ENCODE data around the gene CCL3. TPM values are rescaled to one million over a fixed set of nuclear protein-coding genes. Genes with fewer than 3 reads are reported as not detected.

The CCL3 gene
- total RNA-seq, 2 experiments from 2014 or later, result 1,540 to 1,562 TPM

DNA sequence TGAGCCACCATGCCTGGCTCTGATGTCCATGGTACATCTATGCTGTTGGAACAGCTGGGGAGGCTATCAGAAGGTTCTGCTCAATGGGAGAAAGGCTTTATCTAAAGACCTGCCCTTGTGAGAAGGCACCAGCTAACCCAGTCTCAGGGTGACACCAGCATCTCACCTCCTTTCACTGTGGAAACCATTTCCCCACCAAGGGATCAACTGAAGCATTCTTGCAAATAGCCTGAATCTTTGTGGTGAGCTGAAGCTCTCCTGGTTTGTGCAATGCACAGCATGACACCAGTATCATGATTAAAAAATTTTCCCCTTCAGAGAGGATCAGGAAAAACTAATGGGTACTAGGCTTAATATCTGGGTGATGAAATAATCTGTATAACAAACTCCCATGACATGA lies 20.8 kb downstream of the CCL3 start:
- CTCF ChIA-PET, result interaction anchor here (0.5 to 3.6 kb wide), 3 partner anchors 93 to 100 kb away, joined by 3 to 13 read pairs (median 5); no protein-coding TSS in a partner anchor
- POLR2A ChIA-PET, result interaction anchor here (0.6 to 1.5 kb wide), 2 partner anchors 21 to 193 kb away, joined by 3 to 5 read pairs; partner anchors contain the start of gene CCL3

DNA sequence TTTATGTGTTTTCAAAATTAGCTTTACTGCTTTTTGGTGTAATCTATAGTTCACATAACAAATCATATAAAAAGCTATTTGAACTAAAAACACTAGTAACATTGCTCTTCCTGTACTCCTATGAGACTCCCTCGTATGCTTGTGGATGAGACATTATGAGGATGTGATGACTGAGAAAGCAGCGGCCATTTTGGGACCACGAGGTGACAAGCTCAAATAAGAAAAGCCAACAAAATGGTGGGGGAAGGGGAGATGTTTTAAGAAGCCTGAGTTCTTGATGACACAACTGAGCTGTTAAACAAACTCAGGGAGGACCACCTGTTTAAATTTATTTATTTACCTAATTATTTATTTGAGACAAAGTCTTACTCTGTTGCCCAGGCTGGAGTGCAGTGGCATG lies 21.4 kb downstream of the CCL3 start:
- POLR2A ChIA-PET, result interaction anchor here (0.6 to 1.5 kb wide), 2 partner anchors 22 to 192 kb away, joined by 3 to 5 read pairs; partner anchors contain the start of gene CCL3
- CTCF ChIA-PET, result interaction anchor here (0.6 to 3.6 kb wide), 3 partner anchors 17 to 99 kb away, joined by 3 to 13 read pairs (median 5); no protein-coding TSS in a partner anchor

DNA sequence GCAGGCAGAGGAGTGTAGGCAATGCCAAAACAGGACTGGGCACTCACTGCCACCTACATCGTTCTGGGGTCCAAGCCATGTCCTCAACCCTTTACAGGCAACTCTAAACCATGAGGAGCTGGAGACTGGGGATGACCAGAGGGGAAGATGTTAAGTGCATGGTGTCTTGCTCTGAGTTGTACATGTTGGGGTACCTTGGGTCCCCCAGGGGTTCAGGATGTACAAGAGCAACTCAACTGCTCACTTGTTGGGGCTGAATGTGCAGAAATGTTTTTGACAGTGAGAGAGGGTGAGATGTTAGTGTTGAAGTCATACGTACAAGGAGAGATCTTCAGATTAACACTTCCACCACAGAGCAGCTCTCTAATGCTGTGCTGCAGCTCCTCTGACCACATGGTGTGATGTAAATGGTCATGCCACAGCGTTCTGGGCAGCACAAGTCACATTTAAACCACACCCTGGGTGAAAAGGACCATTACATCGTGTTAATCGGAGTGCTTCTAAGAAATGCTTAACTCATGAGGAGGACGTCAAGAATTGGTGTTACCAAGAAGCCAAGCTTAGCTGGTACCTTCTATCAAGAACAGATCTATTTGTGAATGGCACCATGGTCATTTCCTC lies 23.5 kb downstream of the CCL3 start:
- POLR2A ChIA-PET, result interaction anchor here (0.8 to 1.6 kb wide), 4 partner anchors 10 to 176 kb away, joined by 3 to 10 read pairs (median 4); partner anchors contain the start of gene CCL3

DNA sequence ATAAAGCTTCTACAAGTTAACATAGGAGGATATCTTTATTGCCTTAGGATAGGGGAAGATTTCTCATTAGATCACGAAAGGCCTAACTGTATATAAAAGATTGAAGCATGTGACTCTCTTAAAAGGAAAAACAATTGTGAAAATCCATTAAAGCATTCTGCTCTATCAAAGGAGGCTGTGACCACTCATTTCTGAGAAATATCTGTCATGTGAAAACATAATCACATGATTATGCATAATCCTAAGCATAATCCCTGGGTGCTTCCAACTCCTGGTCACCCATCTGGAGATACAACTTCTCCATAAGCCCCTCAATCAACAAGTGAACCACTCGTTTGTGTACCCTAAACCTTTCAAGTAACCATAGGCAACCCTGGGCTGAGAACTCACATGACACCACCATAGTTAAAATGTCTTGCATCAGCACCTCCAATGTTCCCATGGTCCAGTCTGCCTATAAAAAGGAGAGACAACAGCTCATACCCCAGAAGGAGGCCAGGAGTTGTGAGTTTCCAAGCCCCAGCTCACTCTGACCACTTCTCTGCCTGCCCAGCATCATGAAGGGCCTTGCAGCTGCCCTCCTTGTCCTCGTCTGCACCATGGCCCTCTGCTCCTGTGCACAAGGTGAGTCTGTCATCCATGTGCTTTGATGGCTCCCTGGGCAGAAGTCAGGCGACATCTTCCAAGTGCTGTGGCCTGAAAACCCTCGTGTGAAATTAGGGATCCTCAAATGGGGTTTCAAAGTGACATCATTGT lies 26.0 kb downstream of the CCL3 start, which contains the start of gene CCL18:
Gene CCL18 (plus strand): TSS at position 487 of the 756 bp plus-strand sequence. CDS start 71 bp downstream, at position 558.
- ChIA-PET CTCF (interaction anchor here (1.3 kb wide), 1 partner anchor 88 kb away, joined by 3 read pairs; no protein-coding TSS in a partner anchor), POLR2A (no interaction called here)

More for the DNA sequence above, 23.5 kb downstream of the CCL3 start:
- CTCF ChIA-PET, result interaction anchor here (1.0 to 3.6 kb wide), 4 partner anchors 22 to 97 kb away, joined by 3 to 13 read pairs (median 6); no protein-coding TSS in a partner anchor

DNA sequence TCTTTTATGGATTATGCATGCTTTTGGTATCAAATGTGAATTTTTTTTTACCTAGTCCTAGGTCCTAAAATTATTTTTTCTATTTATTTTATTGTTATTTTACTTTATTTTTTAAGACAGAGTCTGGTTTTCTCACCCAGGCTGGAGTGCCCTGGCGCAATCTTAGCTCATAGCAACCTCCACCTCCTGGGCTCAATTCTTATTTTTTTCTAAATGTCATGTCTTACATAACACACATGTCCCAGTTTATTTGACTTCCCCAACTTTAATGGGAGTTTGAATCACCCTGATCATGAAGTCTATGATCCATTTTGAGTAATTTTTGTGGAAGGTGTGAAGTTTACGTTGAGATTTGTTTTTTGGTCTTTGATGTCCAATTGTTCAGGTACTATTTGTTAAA lies 29.1 kb downstream of the CCL3 start:
- POLR2A ChIA-PET, result no interaction called here
- CTCF ChIA-PET, result interaction anchor here (0.6 kb wide), 1 partner anchor 89 kb away, joined by 3 read pairs; no protein-coding TSS in a partner anchor

DNA sequence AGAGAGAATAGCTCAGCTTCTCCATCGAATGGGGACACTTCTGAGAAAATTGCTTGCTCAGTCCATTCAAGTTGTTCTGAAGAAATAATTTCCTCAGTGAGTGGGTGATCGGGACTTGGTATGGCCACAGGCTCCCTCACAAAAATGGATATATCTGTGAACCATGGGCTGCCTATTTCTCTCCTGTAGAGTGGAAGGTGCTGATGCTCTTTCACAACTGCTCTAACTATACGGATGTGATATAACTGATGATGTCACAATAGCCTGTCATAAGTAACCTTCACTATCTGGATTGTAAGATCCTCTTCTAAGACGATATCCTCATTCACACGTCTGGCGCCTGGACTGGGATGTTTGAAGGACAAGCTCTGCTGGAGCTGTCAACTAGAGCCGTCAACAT lies 30.5 kb downstream of the CCL3 start:
- ChIA-PET CTCF (no interaction called here), POLR2A (no interaction called here)

DNA sequence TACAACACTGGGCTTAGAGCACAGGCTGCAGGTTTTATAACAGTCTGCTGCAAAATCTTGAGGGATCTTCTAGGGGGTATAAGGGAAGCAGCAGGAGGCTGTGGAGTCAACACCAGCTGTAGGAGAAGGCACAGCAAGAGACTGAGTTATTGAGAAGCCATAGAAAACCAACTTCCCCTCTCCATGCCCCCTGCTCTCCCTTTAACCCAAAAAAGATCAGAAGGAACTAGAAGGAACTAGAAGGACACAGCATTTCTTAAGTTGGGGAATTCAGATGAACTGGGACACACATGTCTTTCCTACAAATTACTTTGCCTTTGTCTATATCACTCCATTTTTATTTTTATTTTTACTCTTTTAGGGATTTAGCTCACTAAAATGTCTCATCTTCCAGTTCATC lies 32.0 kb downstream of the CCL3 start:
- POLR2A ChIA-PET, result no interaction called here

DNA sequence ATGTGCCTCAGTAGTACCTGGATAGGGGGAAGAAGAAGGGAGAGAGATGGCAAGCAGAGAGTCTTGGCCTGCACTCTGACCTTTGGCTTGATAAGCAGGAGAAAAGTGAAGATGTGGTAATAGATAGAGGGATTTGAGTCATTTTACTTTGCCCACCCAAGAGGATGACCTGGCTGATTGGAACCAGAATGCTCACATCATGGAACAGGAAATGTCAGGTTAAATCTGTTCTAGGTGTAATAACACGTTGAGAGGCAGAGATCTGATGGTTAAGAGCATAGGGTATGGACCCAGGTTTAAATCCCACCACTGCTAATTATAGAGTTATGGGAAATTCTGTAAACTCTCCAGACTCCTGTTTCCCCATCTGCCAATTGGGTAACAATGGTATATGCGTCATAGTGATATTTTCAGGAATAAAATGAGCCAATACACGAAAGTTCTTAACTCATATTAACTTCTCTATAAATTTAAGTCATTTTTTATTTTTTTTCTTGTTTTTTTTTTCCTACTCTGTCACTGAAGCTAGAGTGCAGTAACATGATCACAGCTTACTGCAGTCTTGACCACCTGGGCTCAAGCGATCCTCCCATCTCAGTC lies 33.9 kb downstream of the CCL3 start:
- CTCF ChIA-PET, result no interaction called here
- POLR2A ChIA-PET, result interaction anchor here (1.0 kb wide), 1 partner anchor 10 kb away, joined by 3 read pairs; no protein-coding TSS in a partner anchor

More for the DNA sequence above, 32.0 kb downstream of the CCL3 start:
- CTCF ChIA-PET, result interaction anchor here (1.0 kb wide), 1 partner anchor 82 kb away, joined by 3 read pairs; no protein-coding TSS in a partner anchor

DNA sequence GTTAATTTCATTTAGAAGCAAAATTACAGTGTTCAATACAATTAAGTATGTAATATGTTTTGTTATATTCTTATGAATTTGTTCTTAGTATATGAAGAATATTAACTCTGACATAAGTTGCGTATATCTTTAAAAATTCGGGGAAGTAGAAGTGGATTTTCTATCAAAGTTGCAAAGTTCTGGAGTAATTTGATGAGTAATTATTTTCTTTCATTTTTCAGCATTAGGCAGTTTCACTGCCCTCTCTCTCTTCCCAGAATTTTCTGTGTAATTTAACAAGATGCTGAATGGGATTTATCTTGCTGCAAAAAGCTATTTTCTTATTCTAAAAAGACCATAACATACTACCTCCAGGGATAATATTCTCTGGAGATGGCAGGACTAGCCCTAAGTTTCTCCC lies 34.8 kb downstream of the CCL3 start:
- POLR2A ChIA-PET, result no interaction called here

DNA sequence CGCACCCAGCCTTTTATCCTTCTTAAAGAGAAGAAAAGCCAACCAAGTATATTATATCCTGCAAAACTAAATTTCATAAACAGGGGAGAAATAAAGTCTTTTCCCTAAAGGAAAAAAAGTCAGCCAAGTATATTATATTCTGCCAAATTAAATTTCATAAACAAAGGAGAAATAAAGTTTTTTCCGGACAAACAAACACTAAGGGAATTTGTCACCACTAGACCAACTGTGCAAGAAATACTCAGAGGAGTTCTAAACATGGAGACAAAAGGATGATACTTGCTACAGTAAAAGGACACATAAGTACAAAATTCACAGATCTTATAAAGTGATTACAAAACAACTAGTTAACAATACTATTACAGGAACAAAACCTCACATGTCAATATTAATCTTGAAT lies 40.3 kb downstream of the CCL3 start:
- POLR2A ChIA-PET, result no interaction called here

More for the DNA sequence above, 34.8 kb downstream of the CCL3 start:
- CTCF ChIA-PET, result no interaction called here

DNA sequence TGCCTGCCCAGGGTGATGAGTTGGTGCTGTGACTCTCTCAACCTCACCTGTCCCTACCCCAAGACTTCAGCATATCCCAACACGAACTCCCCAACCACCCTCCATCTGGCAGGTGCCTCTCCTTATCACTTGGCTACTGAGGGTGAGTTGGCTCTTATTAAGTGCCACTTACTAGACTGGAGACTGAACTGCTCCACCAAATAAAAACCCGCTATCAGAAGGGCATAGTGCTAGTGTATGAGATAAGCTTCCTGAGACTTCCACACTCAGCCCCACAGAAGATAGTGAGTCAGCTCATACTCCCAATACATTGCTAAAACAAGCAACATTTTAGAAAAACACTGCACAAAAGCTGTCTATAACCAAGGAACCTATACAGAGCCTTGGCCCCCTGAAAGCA lies 41.9 kb downstream of the CCL3 start:
- POLR2A ChIA-PET, result no interaction called here
- CTCF ChIA-PET, result no interaction called here

More for the DNA sequence above, 40.3 kb downstream of the CCL3 start:
- CTCF ChIA-PET, result no interaction called here

Other genes with a start within 250 kb of the CCL3 start
- gene HEATR9, start 221.3 kb downstream of the CCL3 start, total RNA-seq, result 1 to 10 TPM; 1.5 to 2.3 TPM
- 100 to 1,000 TPM; 455 to 477 TPM for gene CCL5, start 209.8 kb downstream of the CCL3 start, total RNA-seq
- gene RDM1, start 159.4 kb downstream of the CCL3 start, total RNA-seq, result 1 to 10 TPM; 3.2 to 3.9 TPM
- not detected for gene LYZL6, start 146.4 kb downstream of the CCL3 start, total RNA-seq
- not detected for gene CCL16, start 108.6 kb downstream of the CCL3 start, total RNA-seq
- not detected for gene CCL14, start 103.4 kb downstream of the CCL3 start, total RNA-seq
- not detected for gene CCL15, start 88.6 kb downstream of the CCL3 start, total RNA-seq
- under 1 TPM; 0.36 to 0.42 TPM for gene CCL23, start 72.2 kb downstream of the CCL3 start, total RNA-seq
- gene CCL18, start 25.9 kb downstream of the CCL3 start, total RNA-seq, result under 1 TPM; 0.36 to 0.61 TPM
- gene CCL4, start 13.7 kb upstream of the CCL3 start, total RNA-seq, result 1,000 to 10,000 TPM; 2,428 to 2,431 TPM
- gene TBC1D3B, start 86.5 kb upstream of the CCL3 start, total RNA-seq, result 1 to 10 TPM; 3.2 to 3.3 TPM
- gene CCL3L1, start 106.6 kb upstream of the CCL3 start, total RNA-seq, result 100 to 1,000 TPM; 238 to 245 TPM
- gene CCL4L2, start 120.9 kb upstream of the CCL3 start, total RNA-seq, result 100 to 1,000 TPM; 831 TPM
- gene TBC1D3I, start 174.4 kb upstream of the CCL3 start, total RNA-seq, result under 1 TPM; 0.36 to 0.44 TPM
- not detected for gene TBC1D3G, start 233.7 kb upstream of the CCL3 start, total RNA-seq